Karpas-422 (cell line): ENCODE measurements around the gene ABHD17C. TPM values are rescaled to one million over a fixed set of nuclear protein-coding genes. Genes with fewer than 3 reads are reported as not detected.

ENCODE experiments used
- DNase-seq: peaks from one replicate; pipeline ENCODE4 v3.0.0-alpha.2; 2015
- H2AFZ ChIP-seq: fragments of 200-600 bp; sonication (generic); 2 replicates; pipeline ENCODE4 v1.6.1; 2014; ENCODE audit warnings: antibody characterized with exemption, low read length, mixed read lengths
- H3K27ac ChIP-seq: fragments of 200-600 bp; sonication (generic); 2 replicates; pipeline ENCODE4 v1.5.1; 2014; ENCODE audit warnings: mild to moderate bottlenecking, low read length, moderate library complexity
- H3K27me3 ChIP-seq: fragments of 200-600 bp; sonication (generic); 2 replicates; pipeline ENCODE4 v1.6.1; 2014; ENCODE audit warnings: low read length, mixed read lengths
- H3K36me3 ChIP-seq: fragments of 200-600 bp; sonication (generic); 2 replicates; pipeline ENCODE4 v1.6.1; 2014; ENCODE audit warnings: low read length, mixed read lengths; ENCODE audit not compliant: insufficient read depth
- H3K4me1 ChIP-seq: fragments of 200-600 bp; sonication (generic); 2 replicates; pipeline ENCODE4 v1.6.1; 2014; ENCODE audit warnings: mild to moderate bottlenecking, low read length, mixed read lengths
- H3K4me2 ChIP-seq: fragments of 200-600 bp; sonication (generic); 2 replicates; pipeline ENCODE4 v1.6.1; 2014; ENCODE audit warnings: low read length, low read depth, mild to moderate bottlenecking; ENCODE audit not compliant: poor library complexity, severe bottlenecking
- H3K4me3 ChIP-seq: fragments of 200-600 bp; sonication (generic); 2 replicates; pipeline ENCODE4 v1.5.1; 2014; ENCODE audit warnings: mild to moderate bottlenecking, antibody characterized with exemption, low read length, mixed read lengths
- H3K79me2 ChIP-seq: fragments of 200-600 bp; sonication (generic); 2 replicates; pipeline ENCODE4 v1.6.1; 2014; ENCODE audit warnings: mild to moderate bottlenecking, low read length, mixed read lengths
- H3K9ac ChIP-seq: fragments of 200-600 bp; sonication (generic); 2 replicates; pipeline ENCODE4 v1.6.0; 2014; ENCODE audit warnings: low read length
- H3K9me2 ChIP-seq: fragments of 200-600 bp; sonication (generic), shearing (Covaris generic); replicated peaks from 2 replicates; pipeline ENCODE4 v1.6.0; 2014; ENCODE audit warnings: mild to moderate bottlenecking, low read length, moderate library complexity; ENCODE audit not compliant: insufficient read depth
- H3K9me3 ChIP-seq: fragments of 300-700, 200-600 bp; sonication (generic); 2 replicates; pipeline ENCODE4 v1.6.1; 2014; ENCODE audit warnings: low read length, mixed read lengths
- H4K20me1 ChIP-seq: fragments of 200-600 bp; sonication (generic); 2 replicates; pipeline ENCODE4 v1.6.1; 2014; ENCODE audit warnings: mild to moderate bottlenecking, antibody characterized with exemption, low read length, low read depth; ENCODE audit not compliant: insufficient read depth
- total RNA-seq: library from RNA; depleted of rRNA; stranded (reverse); fragments of >200 nt; shearing (Covaris generic); gene quantifications from 2 replicates; pipeline ENCODE4 v1.2.3, GENCODE V29; 2014; ENCODE audit warnings: low replicate concordance

The ABHD17C gene
- total RNA-seq, 1 experiment from 2014 or later: 0.48 TPM

DNA sequence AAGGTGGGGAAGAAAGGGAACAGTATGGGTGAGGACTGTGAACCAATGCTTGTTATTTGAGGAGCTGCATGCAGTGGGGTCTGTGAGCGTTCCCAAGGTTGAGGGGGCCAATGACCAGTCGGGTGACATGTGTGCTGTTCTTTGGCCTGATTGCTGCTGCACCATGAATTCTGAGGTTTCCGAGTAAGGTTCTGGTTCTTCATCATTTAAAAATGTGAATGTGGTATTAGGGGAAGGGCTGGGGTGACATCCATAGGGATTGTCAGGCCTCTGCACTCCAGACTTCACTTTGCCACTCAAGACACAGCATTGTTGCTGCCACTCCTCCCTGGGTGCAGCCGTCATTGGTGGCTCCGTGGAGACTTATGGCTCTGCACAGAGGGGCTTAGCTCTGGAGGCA is 32.5 kb downstream of the ABHD17C start:
- H3K27ac ChIP-seq: no peak overlapping the region
- no peaks in the 10 kb centered on the region for H3K27me3 ChIP-seq
- H4K20me1 ChIP-seq: no peaks in the 10 kb centered on the region
- no peak overlapping the region for H2AFZ ChIP-seq
- no peaks in the 10 kb centered on the region for H3K9me2 ChIP-seq
- DNase-seq: no peak
- no peaks in the 10 kb centered on the region for H3K9me3 ChIP-seq
- H3K36me3 ChIP-seq: no peaks in the 10 kb centered on the region
- H3K4me2 ChIP-seq: no peak overlapping the region
- no peaks in the 10 kb centered on the region for H3K4me1 ChIP-seq
- H3K4me3 ChIP-seq: no peak overlapping the region
- no peaks in the 10 kb centered on the region for H3K79me2 ChIP-seq
- H3K9ac ChIP-seq: no peak overlapping the region

DNA sequence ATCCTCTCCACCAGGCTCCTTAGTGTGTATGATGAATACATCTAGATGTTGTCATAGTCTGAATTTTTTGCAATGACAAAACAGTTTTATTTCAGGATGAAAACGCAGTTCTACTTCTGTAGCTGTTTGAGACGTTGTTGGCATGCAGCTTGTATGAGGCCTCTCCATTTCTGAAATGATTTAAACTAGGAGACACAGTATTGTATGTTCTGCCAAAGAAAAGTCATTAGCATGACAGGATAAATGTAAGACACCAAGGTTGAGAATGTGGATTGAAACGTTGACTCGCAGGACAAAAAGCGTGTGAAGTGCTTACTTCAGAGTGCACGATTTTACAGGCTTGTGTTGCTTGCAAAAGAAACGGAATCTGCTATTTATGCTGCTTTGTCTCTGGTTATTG is 35.3 kb downstream of the ABHD17C start:
- Histone ChIP-seq H3K9me2 (no peaks in the 10 kb centered on the region), H3K79me2 (no peaks in the 10 kb centered on the region), H2AFZ (no peak overlapping the region), H3K27me3 (no peaks in the 10 kb centered on the region), H3K9me3 (no peaks in the 10 kb centered on the region), H3K4me1 (no peaks in the 10 kb centered on the region), H3K36me3 (no peaks in the 10 kb centered on the region), H3K4me3 (no peak overlapping the region), H3K4me2 (no peak overlapping the region), H3K27ac (no peak overlapping the region), H3K9ac (no peak overlapping the region), H4K20me1 (no peaks in the 10 kb centered on the region)
- DNase-seq: no peak

DNA sequence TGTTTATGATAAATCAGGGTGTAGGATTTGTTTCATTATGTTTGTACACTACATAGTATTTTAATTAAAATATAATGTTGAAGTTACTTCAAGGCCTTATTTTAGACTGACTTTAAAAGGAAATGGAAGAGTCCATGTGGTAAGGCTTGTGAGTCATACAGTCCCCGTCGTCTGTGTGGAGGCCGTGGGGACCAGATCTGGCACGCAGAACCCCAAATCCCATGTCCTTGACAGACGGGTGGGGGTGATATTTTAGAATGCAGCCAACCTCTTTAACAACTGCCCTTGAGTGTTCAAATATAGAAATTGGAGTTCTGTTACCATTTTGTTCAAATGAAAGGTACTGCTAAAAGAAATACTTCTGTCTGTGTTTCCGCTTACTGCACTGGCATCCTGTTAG is 35.8 kb downstream of the ABHD17C start:
- Histone ChIP-seq H2AFZ (no peak overlapping the region), H4K20me1 (no peaks in the 10 kb centered on the region), H3K4me2 (no peak overlapping the region), H3K79me2 (no peaks in the 10 kb centered on the region), H3K9me3 (no peaks in the 10 kb centered on the region), H3K4me1 (no peaks in the 10 kb centered on the region), H3K9me2 (no peaks in the 10 kb centered on the region), H3K27ac (no peak overlapping the region), H3K4me3 (no peak overlapping the region), H3K9ac (no peak overlapping the region), H3K27me3 (no peaks in the 10 kb centered on the region), H3K36me3 (no peaks in the 10 kb centered on the region)
- no peak for DNase-seq

DNA sequence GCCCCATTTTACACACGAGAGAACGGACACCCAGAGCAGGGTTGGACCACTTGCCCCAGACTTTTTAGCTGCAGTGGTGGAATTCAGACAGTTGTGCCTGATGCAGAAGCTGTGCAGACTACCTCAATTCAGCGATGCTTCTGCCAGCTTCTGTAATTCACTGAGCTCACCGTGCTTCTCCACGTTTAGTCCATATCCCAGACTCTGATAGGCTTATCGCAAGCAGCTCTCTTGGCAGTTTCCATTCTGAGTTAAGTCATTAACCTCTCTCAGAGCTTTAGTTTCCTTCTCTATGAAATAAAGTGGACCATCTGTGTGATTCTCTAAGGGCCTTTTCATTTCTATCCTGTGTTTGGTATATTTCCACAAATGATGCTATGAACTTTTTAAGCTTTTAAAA is 37.1 kb downstream of the ABHD17C start:
- H3K9me3 ChIP-seq: no peaks in the 10 kb centered on the region
- no peak overlapping the region for H3K4me2 ChIP-seq

DNA sequence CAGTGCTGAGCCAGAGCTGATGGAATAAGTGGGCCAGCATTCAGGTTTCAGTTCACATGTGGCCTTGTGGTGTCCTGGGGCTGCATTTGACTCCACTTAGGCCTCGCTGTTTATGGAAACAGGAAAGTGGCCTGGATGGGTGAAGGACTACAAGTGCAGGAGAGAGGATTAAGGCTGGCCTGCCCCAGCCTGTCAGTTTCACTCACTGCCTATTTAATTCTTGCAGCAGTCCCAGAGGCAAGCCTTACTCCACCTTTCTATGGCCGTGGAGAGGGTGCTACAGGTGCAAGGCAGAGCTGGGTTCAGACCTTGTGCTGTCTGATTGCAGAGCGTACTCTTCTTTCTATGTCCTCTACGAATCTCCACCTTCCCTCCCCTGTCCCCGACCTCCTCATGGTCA is 37.7 kb downstream of the ABHD17C start:
- no peak overlapping the region for H3K9ac ChIP-seq
- H3K4me3 ChIP-seq: no peak overlapping the region
- H3K79me2 ChIP-seq: no peaks in the 10 kb centered on the region
- DNase-seq: no peak
- no peaks in the 10 kb centered on the region for H3K4me1 ChIP-seq
- H3K27ac ChIP-seq: no peak overlapping the region
- no peak overlapping the region for H2AFZ ChIP-seq
- no peaks in the 10 kb centered on the region for H4K20me1 ChIP-seq
- no peaks in the 10 kb centered on the region for H3K9me3 ChIP-seq
- H3K9me2 ChIP-seq: no peaks in the 10 kb centered on the region
- no peaks in the 10 kb centered on the region for H3K36me3 ChIP-seq
- H3K27me3 ChIP-seq: no peaks in the 10 kb centered on the region
- H3K4me2 ChIP-seq: no peak overlapping the region

More for the DNA sequence above, 37.1 kb downstream of the ABHD17C start:
- no peaks in the 10 kb centered on the region for H3K4me1 ChIP-seq
- H4K20me1 ChIP-seq: no peaks in the 10 kb centered on the region
- H3K9ac ChIP-seq: no peak overlapping the region
- no peak for DNase-seq
- H3K27ac ChIP-seq: no peak overlapping the region
- H3K9me2 ChIP-seq: no peaks in the 10 kb centered on the region
- H3K79me2 ChIP-seq: no peaks in the 10 kb centered on the region
- H3K4me3 ChIP-seq: no peak overlapping the region
- H2AFZ ChIP-seq: no peak overlapping the region
- no peaks in the 10 kb centered on the region for H3K27me3 ChIP-seq
- H3K36me3 ChIP-seq: no peaks in the 10 kb centered on the region

DNA sequence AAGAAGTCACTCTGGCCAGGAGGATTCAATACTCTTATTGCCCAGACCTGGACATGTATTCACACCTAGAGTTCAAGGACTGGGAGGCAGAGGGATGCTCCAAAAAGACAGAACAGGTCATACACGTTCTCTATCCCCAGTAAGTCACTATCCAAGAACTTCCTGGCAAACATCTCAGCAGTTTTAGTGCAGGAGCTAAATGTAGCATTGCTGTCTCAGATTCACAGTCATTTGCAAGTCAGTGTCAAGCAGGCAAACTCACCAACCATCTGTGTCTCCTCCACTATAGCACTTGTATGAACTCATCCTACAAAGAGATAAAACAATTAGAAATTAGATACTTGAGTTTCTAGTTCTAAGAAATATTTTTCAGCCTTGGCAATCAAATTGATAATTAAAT is 38.4 kb downstream of the ABHD17C start:
- no peak overlapping the region for H3K4me2 ChIP-seq
- no peaks in the 10 kb centered on the region for H3K27me3 ChIP-seq
- H3K9ac ChIP-seq: no peak overlapping the region
- H2AFZ ChIP-seq: no peak overlapping the region
- no peaks in the 10 kb centered on the region for H3K9me3 ChIP-seq
- H3K27ac ChIP-seq: no peak overlapping the region
- H3K4me1 ChIP-seq: no peaks in the 10 kb centered on the region
- H3K36me3 ChIP-seq: no peaks in the 10 kb centered on the region
- no peak overlapping the region for H3K4me3 ChIP-seq
- H4K20me1 ChIP-seq: no peaks in the 10 kb centered on the region
- no peaks in the 10 kb centered on the region for H3K79me2 ChIP-seq
- no peaks in the 10 kb centered on the region for H3K9me2 ChIP-seq
- DNase-seq: no peak

DNA sequence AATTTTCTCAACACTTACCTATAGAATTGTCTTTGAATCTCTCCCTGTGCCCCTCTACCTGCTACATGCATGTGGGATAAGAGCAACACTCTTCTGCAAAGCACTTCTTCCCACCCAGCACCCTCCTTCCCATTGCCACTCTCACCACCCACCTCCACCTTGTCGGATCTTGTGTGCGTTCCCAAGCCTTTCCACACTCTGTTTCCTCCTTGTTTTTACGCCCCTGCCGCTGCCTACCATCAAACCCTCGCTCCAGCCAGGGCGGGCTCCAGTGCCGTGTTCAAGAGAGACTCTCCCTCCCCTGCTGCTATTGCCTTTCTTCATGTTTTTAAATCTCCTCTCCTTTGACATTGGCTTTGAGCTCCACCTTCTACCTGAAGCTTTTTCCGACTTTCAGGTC is 40.2 kb downstream of the ABHD17C start:
- H3K9me3 ChIP-seq: no peaks in the 10 kb centered on the region
- no peak overlapping the region for H2AFZ ChIP-seq
- no peaks in the 10 kb centered on the region for H3K36me3 ChIP-seq
- no peak overlapping the region for H3K4me3 ChIP-seq
- no peaks in the 10 kb centered on the region for H3K27me3 ChIP-seq
- no peaks in the 10 kb centered on the region for H3K4me1 ChIP-seq
- no peak for DNase-seq
- H3K4me2 ChIP-seq: no peak overlapping the region
- H3K9ac ChIP-seq: no peak overlapping the region
- H3K79me2 ChIP-seq: no peaks in the 10 kb centered on the region
- no peaks in the 10 kb centered on the region for H3K9me2 ChIP-seq
- no peaks in the 10 kb centered on the region for H4K20me1 ChIP-seq
- H3K27ac ChIP-seq: no peak overlapping the region

DNA sequence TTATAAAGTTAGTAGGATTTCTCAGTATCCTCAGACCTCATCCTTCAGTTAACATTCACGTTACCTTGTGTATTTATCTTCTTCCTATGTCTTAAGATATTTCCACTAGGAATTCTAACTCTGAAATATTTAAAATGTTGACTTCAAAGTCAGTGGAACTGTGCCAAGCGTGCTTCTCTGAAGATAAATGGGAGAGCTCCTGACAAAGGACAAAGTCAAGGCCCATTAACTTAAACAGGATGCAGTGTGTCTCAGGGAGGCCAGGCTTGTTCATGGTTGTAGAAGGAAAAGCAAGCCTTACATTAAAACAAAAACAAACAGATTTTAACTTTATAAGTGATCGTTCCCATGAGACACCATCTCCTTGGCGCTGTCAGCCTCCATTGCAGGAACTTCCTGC is 41.5 kb downstream of the ABHD17C start:
- Histone ChIP-seq H2AFZ (no peak overlapping the region), H3K79me2 (no peaks in the 10 kb centered on the region), H3K27ac (no peak overlapping the region), H4K20me1 (no peaks in the 10 kb centered on the region), H3K9me3 (no peaks in the 10 kb centered on the region), H3K9ac (no peak overlapping the region), H3K4me3 (no peak overlapping the region), H3K9me2 (no peaks in the 10 kb centered on the region), H3K36me3 (no peaks in the 10 kb centered on the region), H3K4me2 (no peak overlapping the region), H3K4me1 (no peaks in the 10 kb centered on the region), H3K27me3 (no peaks in the 10 kb centered on the region)
- no peak for DNase-seq

DNA sequence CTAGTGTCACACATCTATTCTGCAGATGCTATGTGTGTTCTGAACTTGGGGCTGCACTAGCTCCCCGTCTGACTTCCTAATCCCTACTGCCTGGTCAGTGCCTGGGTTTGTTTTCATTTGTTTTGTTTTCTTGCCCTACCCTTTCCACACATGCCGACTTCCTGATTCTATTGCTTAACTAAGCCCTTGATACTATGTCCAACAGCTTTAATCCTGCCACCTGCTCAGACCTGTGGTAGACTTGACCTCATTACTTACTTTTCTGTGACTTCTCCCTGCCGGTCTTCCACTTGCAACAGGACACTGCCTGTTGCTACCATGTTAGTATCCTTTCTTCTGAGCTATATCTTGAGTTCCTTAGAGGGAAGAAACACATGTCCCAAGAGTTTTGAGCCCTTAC is 44.8 kb downstream of the ABHD17C start:
- H3K9ac ChIP-seq: no peak overlapping the region
- H2AFZ ChIP-seq: no peak overlapping the region
- H3K27me3 ChIP-seq: no peaks in the 10 kb centered on the region
- H3K9me2 ChIP-seq: no peaks in the 10 kb centered on the region
- H3K79me2 ChIP-seq: no peaks in the 10 kb centered on the region
- H3K4me3 ChIP-seq: no peak overlapping the region
- H4K20me1 ChIP-seq: no peaks in the 10 kb centered on the region
- H3K4me2 ChIP-seq: no peak overlapping the region
- no peak overlapping the region for H3K27ac ChIP-seq
- no peaks in the 10 kb centered on the region for H3K36me3 ChIP-seq
- H3K4me1 ChIP-seq: no peaks in the 10 kb centered on the region
- no peaks in the 10 kb centered on the region for H3K9me3 ChIP-seq
- no peak for DNase-seq
